HCT116 (cell line): ENCODE measurements around the gene TLK1. TPM values are rescaled to one million over a fixed set of nuclear protein-coding genes. Genes with fewer than 3 reads are reported as not detected.

Source experiments
- ATAC-seq: fragments of 200-7000 bp; cut with Tn5 transposase; 2 replicates; pipeline ENCODE4 v1.9.1; 2020; ENCODE audit warnings: mild to moderate bottlenecking, moderate library complexity
- BruUV-seq: library from RNA; stranded (reverse); fragments of 400-500 nt; replicated peaks from 2 replicates; lab custom pipeline; 2021; lab: Mats Ljungman, UMichigan
- CTCF ChIA-PET: fragments of 300-600 bp; sonication (Branson Sonifier 250); formaldehyde crosslinking; loops from one replicate; lab custom pipeline; 2021; ENCODE audit warnings: antibody characterized with exemption; lab: Charles Lee
- POLR2A ChIA-PET: fragments of 300-600, 350-600 bp; sonication (Branson Sonifier 250); formaldehyde crosslinking; loops from one replicate; lab custom pipeline; 2021; ENCODE audit warnings: antibody characterized with exemption; lab: Charles Lee
- RAD21 ChIA-PET, 2 experiments: fragments of 300-600 bp; sonication (Branson Sonifier 250); formaldehyde crosslinking; loops; one replicate each; lab custom pipeline; 2023; ENCODE audit warnings: low total read pairs in 2 of 2; ENCODE audit not compliant: uncharacterized antibody in 2 of 2, unreplicated experiment in 2 of 2, low non-redundant PET in 1 of 2; lab: Charles Lee
- DNase-seq: peaks from one replicate; pipeline ENCODE4 v3.0.0-alpha.2; 2010; ENCODE audit warnings: low read depth, low spot score
- H2AFZ ChIP-seq: fragments of 200-600 bp; shearing (Covaris generic), sonication (generic); 2 replicates; pipeline ENCODE4 v1.6.1; 2017; ENCODE audit warnings: low read depth, mixed run types, mixed read lengths, antibody characterized with exemption, low read length; ENCODE audit not compliant: poor library complexity, severe bottlenecking
- H3K27ac ChIP-seq: 2 replicates; pipeline ENCODE4 v1.5.1; 2012; ENCODE audit warnings: low read depth, low read length
- H3K27me3 ChIP-seq: fragments of 200-600 bp; sonication (generic); 2 replicates; pipeline ENCODE4 v1.6.1; 2016; ENCODE audit warnings: mixed run types, low read length, mixed read lengths; ENCODE audit not compliant: insufficient read depth
- H3K36me3 ChIP-seq, 2 experiments: fragments of 200-500 bp in 1 of 2; fragments of 200-600 bp in 1 of 2; sonication (Bioruptor generic) in 1 of 2; sonication (generic) in 1 of 2; 2 replicates each; pipeline versions ENCODE4 v1.5.1 to v1.6.1; 2014 to 2016; ENCODE audit warnings: low read length in 2 of 2, inconsistent platforms in 1 of 2, mixed read lengths in 1 of 2, mixed run types in 1 of 2; ENCODE audit not compliant: insufficient read depth in 2 of 2, control insufficient read depth in 1 of 2
- H3K4me1 ChIP-seq, 2 experiments: fragments of 200-600 bp in 1 of 2; sonication (generic) in 1 of 2; 2 replicates each; pipeline versions ENCODE4 v1.5.1 to v1.6.1; 2012 to 2017; ENCODE audit warnings: low read length in 2 of 2, inconsistent platforms in 1 of 2, mild to moderate bottlenecking in 1 of 2, mixed read lengths in 1 of 2, mixed run types in 1 of 2, moderate library complexity in 1 of 2; ENCODE audit not compliant: insufficient read depth in 2 of 2, control insufficient read depth in 1 of 2
- H3K4me2 ChIP-seq: fragments of 200-600 bp; sonication (generic); 2 replicates; pipeline ENCODE4 v1.6.1; 2017; ENCODE audit warnings: mixed run types, low read length, mixed read lengths
- H3K4me3 ChIP-seq, 2 experiments: fragments of 200-600 bp in 1 of 2; sonication (generic) in 1 of 2; replicated peaks in 1 of 2; 2 replicates each; pipeline ENCODE4 v1.5.1; 2011 to 2016; ENCODE audit warnings: low read length in 2 of 2, control low read depth in 1 of 2, low read depth in 1 of 2, mild to moderate bottlenecking in 1 of 2, mixed read lengths in 1 of 2, mixed run types in 1 of 2
- H3K79me2 ChIP-seq: fragments of 200-600 bp; sonication (generic); 2 replicates; pipeline ENCODE4 v1.6.1; 2017; ENCODE audit warnings: mild to moderate bottlenecking, mixed run types, low read length, moderate library complexity, mixed read lengths; ENCODE audit not compliant: insufficient read depth
- H3K9ac ChIP-seq: fragments of 200-600 bp; sonication (generic); 2 replicates; pipeline ENCODE4 v1.6.1; 2016; ENCODE audit warnings: low read length, mixed read lengths
- H3K9me2 ChIP-seq: fragments of 200-600 bp; sonication (generic), shearing (Covaris generic); 2 replicates; pipeline ENCODE4 v1.6.1; 2017; ENCODE audit warnings: mixed run types, mild to moderate bottlenecking, moderate library complexity; ENCODE audit not compliant: insufficient read depth
- H3K9me3 ChIP-seq, 2 experiments: fragments of 200-500 bp in 1 of 2; fragments of 200-600 bp in 1 of 2; sonication (Bioruptor generic) in 1 of 2; sonication (generic) in 1 of 2; 2 replicates each; pipeline ENCODE4 v1.6.1; 2014 to 2017; ENCODE audit warnings: low read length in 2 of 2, mixed read lengths in 2 of 2, inconsistent platforms in 1 of 2, low read depth in 1 of 2, mild to moderate bottlenecking in 1 of 2, mixed run types in 1 of 2, moderate library complexity in 1 of 2; ENCODE audit not compliant: control insufficient read depth in 1 of 2, insufficient read depth in 1 of 2
- H4K20me1 ChIP-seq: fragments of 200-600 bp; sonication (generic), shearing (Covaris generic); 2 replicates; pipeline ENCODE4 v1.6.1; 2017; ENCODE audit warnings: mixed run types, mild to moderate bottlenecking, moderate library complexity; ENCODE audit not compliant: insufficient read depth
- CBX3 ChIP-seq: IDR thresholded peaks from 2 replicates; pipeline ENCODE4 v1.6.1; 2012; ENCODE audit warnings: low read depth
- CEBPB ChIP-seq: IDR thresholded peaks from 2 replicates; pipeline ENCODE4 v1.6.1; 2012; ENCODE audit warnings: low read depth
- EGR1 ChIP-seq: IDR thresholded peaks from 2 replicates; pipeline ENCODE4 v1.6.1; 2012; ENCODE audit warnings: low read depth
- EZH2 ChIP-seq: fragments of 200-600 bp; sonication (generic); IDR thresholded peaks from 2 replicates; pipeline ENCODE4 v1.6.1; 2017; ENCODE audit warnings: antibody characterized with exemption, mixed run types
- EZH2phosphoT487 ChIP-seq: fragments of 200-600 bp; IDR thresholded peaks from 2 replicates; pipeline ENCODE4 v1.6.1; 2018; ENCODE audit warnings: antibody characterized with exemption, borderline replicate concordance
- FOSL1 ChIP-seq: IDR thresholded peaks from 2 replicates; pipeline ENCODE4 v1.6.1; 2012; ENCODE audit warnings: low read depth
- JUND ChIP-seq: IDR thresholded peaks from 2 replicates; pipeline ENCODE4 v1.6.1; 2012
- POLR2A ChIP-seq: IDR thresholded peaks from 2 replicates; pipeline ENCODE4 v1.7.0; 2011; ENCODE audit warnings: borderline replicate concordance; ENCODE audit not compliant: insufficient read depth, insufficient read length; ENCODE audit errors: extremely low read depth
- POLR2AphosphoS5 ChIP-seq: IDR thresholded peaks from 2 replicates; pipeline ENCODE4 v1.6.1; 2011; ENCODE audit warnings: mild to moderate bottlenecking, low read depth, low read length, moderate library complexity
- RAD21 ChIP-seq: IDR thresholded peaks from 2 replicates; pipeline ENCODE4 v1.6.1; 2012; ENCODE audit warnings: low read depth, mild to moderate bottlenecking
- SIN3A ChIP-seq: IDR thresholded peaks from 2 replicates; pipeline ENCODE4 v1.6.1; 2012; ENCODE audit warnings: low read depth
- SP1 ChIP-seq: IDR thresholded peaks from 2 replicates; pipeline ENCODE4 v1.6.1; 2012; ENCODE audit warnings: low read depth
- SRF ChIP-seq: IDR thresholded peaks from 2 replicates; pipeline ENCODE4 v1.6.1; 2012; ENCODE audit warnings: low read depth
- TCF7L2 ChIP-seq: IDR thresholded peaks from 2 replicates; pipeline ENCODE4 v1.7.0; 2011; ENCODE audit warnings: borderline replicate concordance, inconsistent platforms; ENCODE audit not compliant: insufficient read depth, insufficient read length; ENCODE audit errors: extremely low read depth
- YY1 ChIP-seq: IDR thresholded peaks from 2 replicates; pipeline ENCODE4 v1.6.1; 2011; ENCODE audit warnings: low read length, low read depth, moderate library complexity, mild to moderate bottlenecking; ENCODE audit not compliant: insufficient replicate concordance; ENCODE audit errors: extremely low read depth
- ZBTB33 ChIP-seq: IDR thresholded peaks from 2 replicates; pipeline ENCODE4 v1.6.1; 2011; ENCODE audit warnings: mild to moderate bottlenecking, low read length, moderate library complexity; ENCODE audit not compliant: insufficient replicate concordance; ENCODE audit errors: extremely low read depth
- ZFX ChIP-seq: fragments of 450-650 bp; IDR thresholded peaks from 2 replicates; pipeline ENCODE4 v1.6.1; 2017
- ZNF274 ChIP-seq: fragments of 200-500 bp; sonication (Bioruptor generic); IDR thresholded peaks from 2 replicates; pipeline ENCODE4 v1.6.1; 2014; ENCODE audit warnings: mild to moderate bottlenecking, low read depth, low read length, inconsistent platforms
- intact Hi-C: fragments of 100-400 bp; cut with micrococcal nuclease; formaldehyde crosslinking; loops from 2 replicates; pipeline ENCODE4 v1.10.0; 2022
- total RNA-seq: library from RNA; stranded (reverse); gene quantifications from one replicate; pipeline ENCODE4 v1.2.1, GENCODE V29; 2021; ENCODE audit not compliant: unreplicated experiment
- TF ChIP-seq, protein P1 (sequence below): IDR thresholded peaks from 2 replicates; pipeline ENCODE4 v1.6.1; 2012; ENCODE audit warnings: low read depth
- TF ChIP-seq, protein P2 (sequence below): IDR thresholded peaks from 2 replicates; pipeline ENCODE4 v1.6.1; 2012

Gene TLK1
- total RNA-seq, 1 experiment from 2014 or later, result 57.7 TPM

GRCh38 chr2:171009386-171009785, 151.3 kb downstream of the TLK1 start (continued):
- TF ChIP-seq EZH2phosphoT487, result no peak

GRCh38 chr2:171008550-171009205, 152.0 kb downstream of the TLK1 start:
- DNase-seq (no peak), ATAC-seq (no peak)
- BruUV-seq, result no TSS peak
- H3K79me2 ChIP-seq, result no peaks in the 10 kb centered on the region
- no peak overlapping the region for H3K4me2 ChIP-seq
- H3K27me3 ChIP-seq, result no peaks in the 10 kb centered on the region
- H3K4me3 ChIP-seq, result no peak overlapping the region
- H3K36me3 ChIP-seq, result peaks cover 6 to 9% of the 10 kb centered on the region in 2 experiments; a peak in 1 of 4 replicates
- H3K4me1 ChIP-seq, result no peaks in the 10 kb centered on the region
- ChIA-PET CTCF (no interaction called here), RAD21 (no interaction called here), POLR2A (no interaction called here)
- H2AFZ ChIP-seq, result no peak overlapping the region
- TF ChIP-seq, protein P1, sequence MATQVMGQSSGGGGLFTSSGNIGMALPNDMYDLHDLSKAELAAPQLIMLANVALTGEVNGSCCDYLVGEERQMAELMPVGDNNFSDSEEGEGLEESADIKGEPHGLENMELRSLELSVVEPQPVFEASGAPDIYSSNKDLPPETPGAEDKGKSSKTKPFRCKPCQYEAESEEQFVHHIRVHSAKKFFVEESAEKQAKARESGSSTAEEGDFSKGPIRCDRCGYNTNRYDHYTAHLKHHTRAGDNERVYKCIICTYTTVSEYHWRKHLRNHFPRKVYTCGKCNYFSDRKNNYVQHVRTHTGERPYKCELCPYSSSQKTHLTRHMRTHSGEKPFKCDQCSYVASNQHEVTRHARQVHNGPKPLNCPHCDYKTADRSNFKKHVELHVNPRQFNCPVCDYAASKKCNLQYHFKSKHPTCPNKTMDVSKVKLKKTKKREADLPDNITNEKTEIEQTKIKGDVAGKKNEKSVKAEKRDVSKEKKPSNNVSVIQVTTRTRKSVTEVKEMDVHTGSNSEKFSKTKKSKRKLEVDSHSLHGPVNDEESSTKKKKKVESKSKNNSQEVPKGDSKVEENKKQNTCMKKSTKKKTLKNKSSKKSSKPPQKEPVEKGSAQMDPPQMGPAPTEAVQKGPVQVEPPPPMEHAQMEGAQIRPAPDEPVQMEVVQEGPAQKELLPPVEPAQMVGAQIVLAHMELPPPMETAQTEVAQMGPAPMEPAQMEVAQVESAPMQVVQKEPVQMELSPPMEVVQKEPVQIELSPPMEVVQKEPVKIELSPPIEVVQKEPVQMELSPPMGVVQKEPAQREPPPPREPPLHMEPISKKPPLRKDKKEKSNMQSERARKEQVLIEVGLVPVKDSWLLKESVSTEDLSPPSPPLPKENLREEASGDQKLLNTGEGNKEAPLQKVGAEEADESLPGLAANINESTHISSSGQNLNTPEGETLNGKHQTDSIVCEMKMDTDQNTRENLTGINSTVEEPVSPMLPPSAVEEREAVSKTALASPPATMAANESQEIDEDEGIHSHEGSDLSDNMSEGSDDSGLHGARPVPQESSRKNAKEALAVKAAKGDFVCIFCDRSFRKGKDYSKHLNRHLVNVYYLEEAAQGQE, result no peak
- TF ChIP-seq ZBTB33 (no peak), YY1 (no peak), SP1 (no peak), TCF7L2 (no peak), ZFX (no peak), POLR2AphosphoS5 (no peak), JUND (no peak), ZNF274 (no peak), POLR2A (no peak), FOSL1 (no peak), SRF (no peak), RAD21 (no peak), SIN3A (no peak), CEBPB (no peak), EGR1 (no peak), EZH2phosphoT487 (no peak), CBX3 (no peak), EZH2 (no peak)
- TF ChIP-seq, protein P2, sequence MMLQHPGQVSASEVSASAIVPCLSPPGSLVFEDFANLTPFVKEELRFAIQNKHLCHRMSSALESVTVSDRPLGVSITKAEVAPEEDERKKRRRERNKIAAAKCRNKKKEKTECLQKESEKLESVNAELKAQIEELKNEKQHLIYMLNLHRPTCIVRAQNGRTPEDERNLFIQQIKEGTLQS, result no peak
- intact Hi-C loops, result no loop called here
- no peaks in the 10 kb centered on the region for H4K20me1 ChIP-seq
- no peak overlapping the region for H3K9ac ChIP-seq
- H3K9me2 ChIP-seq, result no peaks in the 10 kb centered on the region
- no peak overlapping the region for H3K27ac ChIP-seq
- no peaks in the 10 kb centered on the region for H3K9me3 ChIP-seq
